WTC11 (cell line): Measurements from ENCODE around the gene CFAP90. TPM values are rescaled to one million over a fixed set of nuclear protein-coding genes. Genes with fewer than 3 reads are reported as not detected.

Experiments used
- ATAC-seq: fragments of 200-7000 bp; cut with Tn5 transposase; 2 replicates; pipeline ENCODE4 v1.10.0; 2021; ENCODE audit warnings: mild to moderate bottlenecking, moderate library complexity
- CTCF ChIA-PET: fragments of 300-600 bp; sonication (Branson Sonifier 250); formaldehyde crosslinking; loops from one replicate; lab custom pipeline; 2021; ENCODE audit warnings: antibody characterized with exemption; lab: Charles Lee
- POLR2A ChIA-PET: fragments of 350-600 bp; sonication (Branson Sonifier 250); formaldehyde crosslinking; loops from one replicate; lab custom pipeline; 2021; ENCODE audit warnings: antibody characterized with exemption; lab: Charles Lee
- DNase-seq: peaks from one replicate; pipeline ENCODE4 v3.0.0; 2021; ENCODE audit warnings: low spot score
- H3K27ac Mint-ChIP-seq: 2 replicates; pipeline ENCODE4 v1.8.0; 2021; ENCODE audit warnings: mixed read lengths
- H3K27me3 Mint-ChIP-seq: 2 replicates; pipeline ENCODE4 v1.8.0; 2021; ENCODE audit warnings: low read depth, mild to moderate bottlenecking, moderate library complexity, mixed read lengths
- H3K36me3 Mint-ChIP-seq: 2 replicates; pipeline ENCODE4 v1.8.0; 2021; ENCODE audit warnings: mixed read lengths
- H3K4me1 Mint-ChIP-seq: 2 replicates; pipeline ENCODE4 v1.8.0; 2022; ENCODE audit warnings: mixed read lengths
- H3K4me3 Mint-ChIP-seq: 2 replicates; pipeline ENCODE4 v1.8.0; 2021; ENCODE audit warnings: mild to moderate bottlenecking, moderate library complexity, mixed read lengths
- H3K9me3 Mint-ChIP-seq: 2 replicates; pipeline ENCODE4 v1.8.0; 2021; ENCODE audit warnings: mixed read lengths
- ATF1 ChIP-seq: sonication (generic); formaldehyde crosslinking; IDR thresholded peaks from 2 replicates; pipeline ENCODE4 v1.8.1; 2023; ENCODE audit warnings: mild to moderate bottlenecking, moderate library complexity, missing genetic modification reagents
- ATF6 ChIP-seq: sonication (generic); formaldehyde crosslinking; IDR thresholded peaks from 2 replicates; pipeline ENCODE4 v1.8.1; 2023; ENCODE audit warnings: mild to moderate bottlenecking, missing genetic modification reagents
- FOXK1 ChIP-seq: sonication (generic); formaldehyde crosslinking; IDR thresholded peaks from 2 replicates; pipeline ENCODE4 v1.8.0; 2022; ENCODE audit warnings: mild to moderate bottlenecking, moderate library complexity, missing genetic modification reagents
- FOXP1 ChIP-seq: sonication (generic); formaldehyde crosslinking; IDR thresholded peaks from 2 replicates; pipeline ENCODE4 v1.8.0; 2022; ENCODE audit warnings: missing genetic modification reagents, mild to moderate bottlenecking, moderate library complexity, borderline replicate concordance
- GTF2I ChIP-seq: fragments of 250-450 bp; sonication (Bioruptor Pico); conservative IDR thresholded peaks from 2 replicates; pipeline ENCODE4 v1.4.0; 2021; ENCODE audit warnings: mild to moderate bottlenecking
- HMGA2 ChIP-seq: fragments of 250-450 bp; sonication (Bioruptor Pico); IDR thresholded peaks from 2 replicates; pipeline ENCODE4 v1.4.0; 2021; ENCODE audit warnings: mild to moderate bottlenecking, moderate library complexity
- JAZF1 ChIP-seq: fragments of 250-450 bp; sonication (Bioruptor Pico); IDR thresholded peaks from 2 replicates; pipeline ENCODE4 v1.9.0; 2021; ENCODE audit warnings: moderate library complexity, mild to moderate bottlenecking, inconsistent platforms
- KAT7 ChIP-seq: sonication (generic); formaldehyde crosslinking; IDR thresholded peaks from 2 replicates; pipeline ENCODE4 v1.8.1; 2023; ENCODE audit warnings: missing genetic modification reagents, mild to moderate bottlenecking, borderline replicate concordance
- NFATC4 ChIP-seq: fragments of 250-450 bp; sonication (Bioruptor Pico); IDR thresholded peaks from 2 replicates; pipeline ENCODE4 v1.9.0; 2021; ENCODE audit warnings: mild to moderate bottlenecking
- NFYB ChIP-seq: sonication (generic); formaldehyde crosslinking; conservative IDR thresholded peaks from 2 replicates; pipeline ENCODE4 v1.8.0; 2022; ENCODE audit warnings: low read depth, missing genetic modification reagents
- NR1H2 ChIP-seq: sonication (generic); formaldehyde crosslinking; IDR thresholded peaks from 2 replicates; pipeline ENCODE4 v1.9.0; 2021; ENCODE audit warnings: mild to moderate bottlenecking, moderate library complexity, missing genetic modification reagents
- NR2C2 ChIP-seq: sonication (generic); formaldehyde crosslinking; IDR thresholded peaks from 2 replicates; pipeline ENCODE4 v1.8.0; 2022; ENCODE audit warnings: mild to moderate bottlenecking, missing genetic modification reagents
- RELA ChIP-seq: sonication (generic); formaldehyde crosslinking; IDR thresholded peaks from 2 replicates; pipeline ENCODE4 v1.8.1; 2022; ENCODE audit warnings: missing genetic modification reagents, mild to moderate bottlenecking, borderline replicate concordance
- SMAD4 ChIP-seq: sonication (generic); formaldehyde crosslinking; IDR thresholded peaks from 2 replicates; pipeline ENCODE4 v1.8.0; 2022; ENCODE audit warnings: mild to moderate bottlenecking, missing genetic modification reagents
- TEAD1 ChIP-seq: sonication (generic); formaldehyde crosslinking; IDR thresholded peaks from 2 replicates; pipeline ENCODE4 v1.8.0; 2022; ENCODE audit warnings: mild to moderate bottlenecking, missing genetic modification reagents
- ZNF416 ChIP-seq: fragments of 250-450 bp; sonication (Bioruptor Pico); IDR thresholded peaks from 2 replicates; pipeline ENCODE4 v1.9.0; 2021; ENCODE audit warnings: mild to moderate bottlenecking, inconsistent platforms
- total RNA-seq: library from RNA; stranded (reverse); gene quantifications from 3 replicates; pipeline ENCODE4 v1.2.3, GENCODE V29; 2021
- TF ChIP-seq, protein P1 (sequence below): sonication (generic); formaldehyde crosslinking; IDR thresholded peaks from 2 replicates; pipeline ENCODE4 v1.8.1; 2023; ENCODE audit warnings: mild to moderate bottlenecking, missing genetic modification reagents
- TF ChIP-seq, protein P2 (sequence below): sonication (generic); formaldehyde crosslinking; IDR thresholded peaks from 2 replicates; pipeline ENCODE4 v1.8.0; 2023; ENCODE audit warnings: missing genetic modification reagents
- TF ChIP-seq, protein P3 (sequence below): sonication (generic); formaldehyde crosslinking; conservative IDR thresholded peaks from 2 replicates; pipeline ENCODE4 v1.8.1; 2022; ENCODE audit warnings: mild to moderate bottlenecking, missing genetic modification reagents
- TF ChIP-seq, protein P4 (sequence below): sonication (generic); formaldehyde crosslinking; IDR thresholded peaks from 2 replicates; pipeline ENCODE4 v1.8.1; 2022; ENCODE audit warnings: low read depth, missing genetic modification reagents, borderline replicate concordance
- TF ChIP-seq, protein P5 (sequence below): fragments of 250-450 bp; sonication (Bioruptor Pico); conservative IDR thresholded peaks from 2 replicates; pipeline ENCODE4 v1.9.0; 2021; ENCODE audit warnings: mild to moderate bottlenecking

CFAP90 gene
- total RNA-seq, 1 experiment from 2014 or later = 0.33 TPM

DNA sequence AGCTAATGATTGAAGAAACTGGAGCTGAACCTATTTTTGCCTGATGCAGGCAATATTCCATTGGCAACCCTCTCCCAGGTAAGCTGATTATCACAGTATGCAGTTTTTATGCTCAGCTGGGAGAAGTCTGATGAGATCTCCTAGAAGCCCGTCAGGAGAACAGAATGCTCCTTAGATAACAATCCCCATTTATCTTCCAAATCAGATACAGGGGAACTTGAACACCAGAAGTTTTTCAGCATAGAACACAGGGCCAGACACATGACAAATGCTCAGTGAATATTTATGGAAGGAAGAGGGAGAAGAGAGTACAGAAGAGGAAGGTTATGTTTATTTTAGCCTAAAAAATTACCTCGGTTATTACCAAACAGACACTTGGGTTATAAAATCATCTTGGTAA is 37.9 kb downstream of the CFAP90 start (continued):
- TF ChIP-seq, protein P1, sequence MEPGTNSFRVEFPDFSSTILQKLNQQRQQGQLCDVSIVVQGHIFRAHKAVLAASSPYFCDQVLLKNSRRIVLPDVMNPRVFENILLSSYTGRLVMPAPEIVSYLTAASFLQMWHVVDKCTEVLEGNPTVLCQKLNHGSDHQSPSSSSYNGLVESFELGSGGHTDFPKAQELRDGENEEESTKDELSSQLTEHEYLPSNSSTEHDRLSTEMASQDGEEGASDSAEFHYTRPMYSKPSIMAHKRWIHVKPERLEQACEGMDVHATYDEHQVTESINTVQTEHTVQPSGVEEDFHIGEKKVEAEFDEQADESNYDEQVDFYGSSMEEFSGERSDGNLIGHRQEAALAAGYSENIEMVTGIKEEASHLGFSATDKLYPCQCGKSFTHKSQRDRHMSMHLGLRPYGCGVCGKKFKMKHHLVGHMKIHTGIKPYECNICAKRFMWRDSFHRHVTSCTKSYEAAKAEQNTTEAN (CRISPR knock-in tag) = no peak
- TF ChIP-seq KAT7 (CRISPR knock-in tag) = no peak
- TF ChIP-seq TEAD1 = no peak
- TF ChIP-seq, protein P2, sequence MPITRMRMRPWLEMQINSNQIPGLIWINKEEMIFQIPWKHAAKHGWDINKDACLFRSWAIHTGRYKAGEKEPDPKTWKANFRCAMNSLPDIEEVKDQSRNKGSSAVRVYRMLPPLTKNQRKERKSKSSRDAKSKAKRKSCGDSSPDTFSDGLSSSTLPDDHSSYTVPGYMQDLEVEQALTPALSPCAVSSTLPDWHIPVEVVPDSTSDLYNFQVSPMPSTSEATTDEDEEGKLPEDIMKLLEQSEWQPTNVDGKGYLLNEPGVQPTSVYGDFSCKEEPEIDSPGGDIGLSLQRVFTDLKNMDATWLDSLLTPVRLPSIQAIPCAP (CRISPR knock-in tag) = no peak
- TF ChIP-seq, all 79 proteins: peak for 0

GRCh38 chr5:7811715-7812114 is 39.2 kb downstream of the CFAP90 start:
- peaks cover 61% of the 10 kb centered on the region for H3K36me3 Mint-ChIP-seq
- H3K4me3 Mint-ChIP-seq = no peak overlapping the region
- H3K27ac Mint-ChIP-seq = no peak overlapping the region
- ChIA-PET POLR2A (no interaction called here), CTCF (no interaction called here)
- H3K27me3 Mint-ChIP-seq = no peaks in the 10 kb centered on the region
- H3K9me3 Mint-ChIP-seq = no peaks in the 10 kb centered on the region
- H3K4me1 Mint-ChIP-seq = peaks cover 28% of the 10 kb centered on the region
- no peak for TF ChIP-seq NR2C2
- no peak for TF ChIP-seq ZNF416 (CRISPR knock-in tag)
- TF ChIP-seq HMGA2 (CRISPR knock-in tag) = no peak
- ATAC-seq (no peak), DNase-seq (no peak)

DNA sequence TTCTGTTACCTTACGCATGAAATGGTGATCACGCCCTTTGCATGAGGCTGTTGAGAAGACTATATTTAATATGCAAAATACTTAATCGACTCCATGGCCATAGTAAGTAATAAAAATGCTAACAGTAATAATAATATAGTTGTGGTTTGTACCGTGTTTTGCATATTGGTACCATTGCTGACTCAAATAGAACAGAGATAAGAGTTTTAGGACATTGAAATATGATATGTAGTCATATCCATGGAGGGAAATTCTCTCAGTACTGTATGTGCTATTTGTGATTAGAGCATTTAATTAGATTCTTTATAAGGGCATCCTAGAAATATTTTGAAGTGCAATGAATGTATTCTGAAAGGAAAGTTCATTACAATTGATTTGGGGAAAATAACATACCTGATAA is 41.9 kb downstream of the CFAP90 start:
- Mint-ChIP-seq H3K36me3 (peaks cover 72% of the 10 kb centered on the region), H3K4me3 (no peak overlapping the region), H3K4me1 (peaks cover 4% of the 10 kb centered on the region), H3K9me3 (no peaks in the 10 kb centered on the region), H3K27ac (no peak overlapping the region), H3K27me3 (no peaks in the 10 kb centered on the region)
- ChIA-PET CTCF (no interaction called here), POLR2A (interaction anchor here (0.5 kb wide), 1 partner anchor 1169 kb away, joined by 3 read pairs; no protein-coding TSS in a partner anchor)
- no peak for DNase-seq
- ATAC-seq = no peak
- no peak for TF ChIP-seq RELA (CRISPR knock-in tag)
- no peak for TF ChIP-seq KAT7 (CRISPR knock-in tag)
- no peak for TF ChIP-seq NFYB
- no peak for TF ChIP-seq NR1H2 (CRISPR knock-in tag)
- no peak for TF ChIP-seq ATF1 (CRISPR knock-in tag)
- TF ChIP-seq FOXK1 = no peak

DNA sequence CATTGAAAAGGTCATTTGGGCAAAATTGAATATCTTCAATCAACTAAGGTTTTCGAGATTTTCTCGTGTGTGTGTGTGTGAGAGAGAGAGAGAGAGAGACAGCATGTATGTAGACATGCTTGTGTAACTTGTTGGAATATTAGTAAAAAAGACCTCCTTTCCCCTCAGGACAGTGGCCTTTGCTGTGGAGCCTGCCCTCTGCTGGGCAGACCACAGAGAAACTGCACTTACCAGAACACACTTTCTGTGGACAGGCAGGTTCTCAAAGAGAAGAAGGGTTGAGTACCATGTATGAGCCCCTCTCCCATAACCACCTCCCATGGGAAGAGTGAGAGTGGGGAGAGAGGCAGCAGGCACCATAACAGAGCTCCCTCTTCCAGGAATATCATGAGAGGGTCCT is 45.6 kb downstream of the CFAP90 start:
- H3K4me1 Mint-ChIP-seq = no peaks in the 10 kb centered on the region
- H3K27me3 Mint-ChIP-seq = no peaks in the 10 kb centered on the region
- H3K9me3 Mint-ChIP-seq = no peaks in the 10 kb centered on the region
- no peak overlapping the region for H3K4me3 Mint-ChIP-seq
- no peak overlapping the region for H3K27ac Mint-ChIP-seq
- DNase-seq = no peak
- H3K36me3 Mint-ChIP-seq = peaks cover 69% of the 10 kb centered on the region
- ATAC-seq = peak; percentile 34
- ChIA-PET CTCF (interaction anchor here (0.7 to 1.9 kb wide), 3 partner anchors 11 to 986 kb away, joined by 3 to 10 read pairs (median 5); no protein-coding TSS in a partner anchor), POLR2A (no interaction called here)
- TF ChIP-seq, protein P3, sequence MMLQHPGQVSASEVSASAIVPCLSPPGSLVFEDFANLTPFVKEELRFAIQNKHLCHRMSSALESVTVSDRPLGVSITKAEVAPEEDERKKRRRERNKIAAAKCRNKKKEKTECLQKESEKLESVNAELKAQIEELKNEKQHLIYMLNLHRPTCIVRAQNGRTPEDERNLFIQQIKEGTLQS (CRISPR knock-in tag) = no peak
- TF ChIP-seq FOXK1 = no peak

DNA sequence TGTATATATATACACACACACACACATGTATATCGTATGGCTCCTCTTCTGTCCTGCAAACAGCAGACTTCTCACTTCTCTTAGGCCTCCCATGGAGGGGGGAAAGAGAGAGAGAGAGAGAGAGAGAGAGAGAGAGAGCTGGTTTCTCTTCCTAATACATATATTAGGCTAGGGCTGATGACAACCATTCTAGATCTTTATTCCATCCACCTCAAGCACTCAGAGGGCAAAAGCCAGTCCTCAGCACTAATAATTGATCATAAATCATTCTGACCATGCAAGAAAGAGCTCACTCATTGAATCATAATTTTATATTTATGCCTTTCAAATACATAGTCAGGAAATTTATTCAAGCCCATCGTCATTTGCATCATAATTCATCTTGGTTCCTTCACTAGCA is 47.0 kb downstream of the CFAP90 start:
- POLR2A ChIA-PET = no interaction called here
- no peaks in the 10 kb centered on the region for H3K9me3 Mint-ChIP-seq
- H3K27me3 Mint-ChIP-seq = no peaks in the 10 kb centered on the region
- H3K36me3 Mint-ChIP-seq = peaks cover 73% of the 10 kb centered on the region
- no peak for ATAC-seq
- CTCF ChIA-PET = interaction anchor here (0.6 to 1.9 kb wide), 4 partner anchors 12 to 49 kb away, joined by 3 to 10 read pairs (median 4); no protein-coding TSS in a partner anchor
- no peak for DNase-seq
- H3K4me3 Mint-ChIP-seq = no peak overlapping the region
- H3K4me1 Mint-ChIP-seq = no peaks in the 10 kb centered on the region
- H3K27ac Mint-ChIP-seq = no peak overlapping the region
- TF ChIP-seq, protein P4, sequence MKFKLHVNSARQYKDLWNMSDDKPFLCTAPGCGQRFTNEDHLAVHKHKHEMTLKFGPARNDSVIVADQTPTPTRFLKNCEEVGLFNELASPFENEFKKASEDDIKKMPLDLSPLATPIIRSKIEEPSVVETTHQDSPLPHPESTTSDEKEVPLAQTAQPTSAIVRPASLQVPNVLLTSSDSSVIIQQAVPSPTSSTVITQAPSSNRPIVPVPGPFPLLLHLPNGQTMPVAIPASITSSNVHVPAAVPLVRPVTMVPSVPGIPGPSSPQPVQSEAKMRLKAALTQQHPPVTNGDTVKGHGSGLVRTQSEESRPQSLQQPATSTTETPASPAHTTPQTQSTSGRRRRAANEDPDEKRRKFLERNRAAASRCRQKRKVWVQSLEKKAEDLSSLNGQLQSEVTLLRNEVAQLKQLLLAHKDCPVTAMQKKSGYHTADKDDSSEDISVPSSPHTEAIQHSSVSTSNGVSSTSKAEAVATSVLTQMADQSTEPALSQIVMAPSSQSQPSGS = no peak
- no peak for TF ChIP-seq SMAD4 (CRISPR knock-in tag)
- TF ChIP-seq ATF6 (CRISPR knock-in tag) = no peak
- TF ChIP-seq NFATC4 = no peak
- TF ChIP-seq JAZF1 (CRISPR knock-in tag) = no peak
- TF ChIP-seq FOXP1 (CRISPR knock-in tag) = no peak
- TF ChIP-seq ATF1 (CRISPR knock-in tag) = no peak
- TF ChIP-seq, protein P5, sequence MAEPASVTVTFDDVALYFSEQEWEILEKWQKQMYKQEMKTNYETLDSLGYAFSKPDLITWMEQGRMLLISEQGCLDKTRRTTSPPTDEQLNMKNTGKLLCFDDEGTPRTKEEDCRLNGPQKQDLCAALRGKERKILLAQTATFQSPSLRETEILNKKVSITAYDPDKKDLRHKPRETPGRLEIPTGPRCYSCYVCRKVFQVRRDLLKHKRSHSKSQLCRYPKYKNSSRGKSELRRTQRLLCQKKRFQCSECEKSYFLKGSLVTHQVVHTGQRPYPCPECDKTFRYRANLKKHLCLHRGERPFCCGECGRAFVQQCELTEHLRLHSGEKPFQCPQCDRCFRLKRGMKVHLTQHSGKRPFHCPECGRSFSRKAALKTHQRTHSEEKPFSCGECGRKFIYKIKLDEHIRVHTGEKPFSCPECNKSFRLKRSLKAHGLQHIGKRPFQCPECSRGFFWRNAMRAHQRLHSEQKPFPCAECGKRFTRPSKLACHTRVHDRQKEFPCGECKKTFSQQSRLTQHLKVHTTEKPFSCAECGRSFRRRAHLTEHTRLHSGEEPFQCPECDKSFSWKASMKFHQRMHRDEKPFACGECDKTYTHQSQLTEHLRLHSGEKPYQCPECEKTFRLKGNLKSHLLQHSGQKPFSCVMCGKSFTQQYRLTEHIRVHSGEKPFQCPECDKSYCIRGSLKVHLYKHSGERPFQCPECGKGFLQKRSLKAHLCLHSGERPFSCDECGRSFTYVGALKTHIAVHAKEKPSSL (CRISPR knock-in tag) = no peak
- TF ChIP-seq NR1H2 (CRISPR knock-in tag) = no peak
- TF ChIP-seq GTF2I (CRISPR knock-in tag) = no peak
